ENCODE data around the gene TMEM44.

DNA sequence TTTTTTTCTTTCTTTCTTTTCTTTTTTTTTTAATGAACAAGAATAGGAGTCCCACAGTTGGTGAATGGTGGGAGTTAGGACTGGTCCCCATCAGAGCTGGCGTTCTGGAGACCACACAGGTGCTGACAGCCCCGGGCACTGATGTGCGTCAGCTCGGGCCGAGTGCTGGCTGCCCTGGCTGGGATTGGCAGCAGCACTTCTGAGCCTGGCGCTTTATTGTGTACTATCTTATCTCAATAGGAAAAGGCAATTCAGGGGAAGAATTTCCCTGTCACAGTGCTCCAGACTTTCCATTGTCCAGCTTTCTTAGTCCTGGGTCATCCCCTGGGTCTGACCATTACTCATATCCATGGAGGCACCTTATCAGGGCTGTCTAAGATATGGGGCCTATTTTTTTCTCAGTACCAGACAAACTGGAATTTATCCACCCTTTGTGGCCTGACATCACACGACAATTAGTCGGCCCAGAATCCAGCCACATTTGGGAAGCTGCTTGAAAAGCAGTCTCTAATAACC lies 54.1 kb downstream of the TMEM44 start:
- TF ChIP-seq, protein P1, sequence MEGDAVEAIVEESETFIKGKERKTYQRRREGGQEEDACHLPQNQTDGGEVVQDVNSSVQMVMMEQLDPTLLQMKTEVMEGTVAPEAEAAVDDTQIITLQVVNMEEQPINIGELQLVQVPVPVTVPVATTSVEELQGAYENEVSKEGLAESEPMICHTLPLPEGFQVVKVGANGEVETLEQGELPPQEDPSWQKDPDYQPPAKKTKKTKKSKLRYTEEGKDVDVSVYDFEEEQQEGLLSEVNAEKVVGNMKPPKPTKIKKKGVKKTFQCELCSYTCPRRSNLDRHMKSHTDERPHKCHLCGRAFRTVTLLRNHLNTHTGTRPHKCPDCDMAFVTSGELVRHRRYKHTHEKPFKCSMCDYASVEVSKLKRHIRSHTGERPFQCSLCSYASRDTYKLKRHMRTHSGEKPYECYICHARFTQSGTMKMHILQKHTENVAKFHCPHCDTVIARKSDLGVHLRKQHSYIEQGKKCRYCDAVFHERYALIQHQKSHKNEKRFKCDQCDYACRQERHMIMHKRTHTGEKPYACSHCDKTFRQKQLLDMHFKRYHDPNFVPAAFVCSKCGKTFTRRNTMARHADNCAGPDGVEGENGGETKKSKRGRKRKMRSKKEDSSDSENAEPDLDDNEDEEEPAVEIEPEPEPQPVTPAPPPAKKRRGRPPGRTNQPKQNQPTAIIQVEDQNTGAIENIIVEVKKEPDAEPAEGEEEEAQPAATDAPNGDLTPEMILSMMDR (conservative IDR thresholded peaks at IDR 0.05 in 1 of 2, IDR thresholded peaks at IDR 0.05 in 1 of 2; ENCODE audit: extremely low read depth in 1 of 2, insufficient read depth in 1 of 2, low read depth in 1 of 2, low read length in 2 of 2), result no peak
- no peak for TF ChIP-seq EZH2 (IDR thresholded peaks at IDR 0.05; ENCODE audit: borderline replicate concordance, low read length)
